Stomach smooth muscle (tissue), 2 donors: ENCODE data around the gene ART4.

ENCODE experiments used
- H3K27ac ChIP-seq: one replicate; pipeline ENCODE4 v1.7.0; 2013; ENCODE audit warnings: mild to moderate bottlenecking, low read length, inconsistent platforms
- H3K27me3 ChIP-seq, 2 donors: one replicate each; pipeline ENCODE4 v1.7.0; 2013; ENCODE audit warnings: low read length in 2 of 2; ENCODE audit not compliant: insufficient read depth in 2 of 2, control insufficient read depth in 1 of 2
- H3K36me3 ChIP-seq, 2 donors: one replicate each; pipeline ENCODE4 v1.7.0; 2013; ENCODE audit warnings: low read length in 2 of 2; ENCODE audit not compliant: control insufficient read depth in 2 of 2, insufficient read depth in 2 of 2
- H3K4me1 ChIP-seq: one replicate; pipeline ENCODE4 v1.7.0; 2013; ENCODE audit warnings: low read length; ENCODE audit not compliant: control insufficient read depth, insufficient read depth
- H3K4me3 ChIP-seq, 2 donors: one replicate each; pipeline ENCODE4 v1.7.0; 2013; ENCODE audit warnings: low read length in 2 of 2
- H3K9ac ChIP-seq, 2 donors: one replicate each; pipeline ENCODE4 v1.7.0; 2013; ENCODE audit warnings: low read length in 2 of 2, mild to moderate bottlenecking in 1 of 2
- H3K9me3 ChIP-seq, 2 donors: one replicate each; pipeline ENCODE4 v1.7.0; 2013; ENCODE audit warnings: low read length in 2 of 2; ENCODE audit not compliant: control insufficient read depth in 2 of 2
- donor health status: healthy.
- donor health status: Pancreatic carcinoma.

ART4 gene

DNA sequence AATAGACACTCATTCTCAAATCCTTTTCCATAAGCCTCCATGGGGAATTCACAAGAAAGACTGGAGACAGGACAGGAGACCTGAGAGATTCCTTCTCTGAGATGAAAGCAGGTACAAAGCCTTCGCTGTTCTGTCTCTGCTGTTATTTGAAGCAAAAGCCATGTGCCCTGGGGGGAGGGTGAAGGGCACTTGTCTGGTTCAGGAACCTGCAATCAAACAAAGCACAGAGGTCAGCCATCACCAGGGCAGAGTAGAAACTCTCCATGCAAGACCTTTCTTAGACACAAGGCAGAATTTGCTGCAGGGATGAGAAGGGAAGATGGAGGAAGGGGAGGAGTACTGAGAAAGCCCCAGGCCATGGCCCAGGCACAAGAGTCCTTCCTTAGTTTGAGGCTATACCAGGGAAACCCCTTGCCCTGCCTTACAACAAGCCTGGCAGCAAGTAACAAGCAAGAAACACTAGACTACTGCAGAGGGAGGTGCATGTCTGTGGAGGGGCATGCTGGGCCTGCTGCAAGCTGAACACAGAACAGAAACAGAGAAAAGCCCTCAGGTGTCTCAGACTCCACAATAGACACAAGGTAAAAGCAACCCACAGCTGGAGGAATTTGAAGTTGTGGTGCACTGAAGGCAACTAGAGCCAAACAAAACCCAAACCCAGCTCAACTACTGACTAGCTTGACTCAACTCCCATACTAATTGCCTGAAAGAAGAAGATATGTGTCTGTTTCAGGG lies 7.8 kb upstream of the ART4 start:
- Histone ChIP-seq H3K27me3 (no peaks in the 10 kb centered on the region), H3K9me3 (no peaks in the 10 kb centered on the region), H3K27ac (no peak overlapping the region), H3K36me3 (no peaks in the 10 kb centered on the region), H3K9ac (no peak overlapping the region), H3K4me3 (no peak overlapping the region), H3K4me1 (no peaks in the 10 kb centered on the region)

- Histone ChIP-seq H3K4me3 (no peak overlapping the region), H3K27ac (no peak overlapping the region)
Measured at GRCh38 chr12:14849661-14850060, 6.3 kb upstream of the ART4 start.

DNA sequence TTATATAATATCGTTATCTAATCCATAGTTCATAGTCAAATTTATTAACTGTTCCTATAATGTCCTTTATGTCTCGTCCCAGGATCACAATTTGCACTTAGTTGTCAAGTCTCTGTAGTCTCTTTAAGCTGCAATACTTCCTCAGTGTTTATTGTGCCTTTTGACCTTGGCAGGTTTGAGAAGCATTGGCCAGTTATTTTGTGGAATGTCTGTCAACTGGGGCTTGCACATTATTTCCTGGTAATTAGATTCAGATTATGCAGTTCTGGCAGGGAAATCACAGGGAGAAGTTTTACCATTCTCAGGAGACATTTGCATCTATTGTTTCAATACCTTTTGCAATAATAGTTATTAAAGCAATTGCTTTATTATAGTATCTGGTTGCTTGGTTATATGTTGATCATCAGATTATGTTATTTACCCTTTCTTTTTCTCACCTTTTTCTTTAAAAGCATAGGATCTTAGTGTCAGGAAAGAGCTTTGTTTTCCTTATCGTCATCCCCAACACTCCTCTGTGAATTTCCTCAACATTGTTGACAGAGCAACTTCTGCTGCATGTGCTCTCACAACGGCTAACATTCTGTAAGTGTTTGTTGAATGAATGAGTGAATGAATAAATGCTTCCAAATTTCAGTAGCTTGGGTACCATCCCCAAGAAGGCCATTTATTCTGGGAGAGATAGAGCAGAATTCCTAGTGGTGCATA lies 3.7 kb upstream of the ART4 start:
- no peaks in the 10 kb centered on the region for H3K36me3 ChIP-seq
- H3K4me1 ChIP-seq = no peaks in the 10 kb centered on the region
- H3K9me3 ChIP-seq = no peaks in the 10 kb centered on the region
- H3K4me3 ChIP-seq = no peak overlapping the region
- H3K27ac ChIP-seq = no peak overlapping the region
- no peak overlapping the region for H3K9ac ChIP-seq
- H3K27me3 ChIP-seq = no peaks in the 10 kb centered on the region

More at GRCh38 chr12:14849661-14850060, 6.3 kb upstream of the ART4 start:
- no peaks in the 10 kb centered on the region for H3K27me3 ChIP-seq
- H3K36me3 ChIP-seq = no peaks in the 10 kb centered on the region
- H3K9me3 ChIP-seq = no peaks in the 10 kb centered on the region
- no peak overlapping the region for H3K9ac ChIP-seq
- no peaks in the 10 kb centered on the region for H3K4me1 ChIP-seq

GRCh38 chr12:14846042-14846587 lies 2.8 kb upstream of the ART4 start:
- no peaks in the 10 kb centered on the region for H3K9me3 ChIP-seq
- H3K27me3 ChIP-seq = no peaks in the 10 kb centered on the region
- H3K4me3 ChIP-seq = no peak overlapping the region
- no peak overlapping the region for H3K27ac ChIP-seq
- H3K4me1 ChIP-seq = peaks cover 5% of the 10 kb centered on the region
- no peak overlapping the region for H3K9ac ChIP-seq
- no peaks in the 10 kb centered on the region for H3K36me3 ChIP-seq

DNA sequence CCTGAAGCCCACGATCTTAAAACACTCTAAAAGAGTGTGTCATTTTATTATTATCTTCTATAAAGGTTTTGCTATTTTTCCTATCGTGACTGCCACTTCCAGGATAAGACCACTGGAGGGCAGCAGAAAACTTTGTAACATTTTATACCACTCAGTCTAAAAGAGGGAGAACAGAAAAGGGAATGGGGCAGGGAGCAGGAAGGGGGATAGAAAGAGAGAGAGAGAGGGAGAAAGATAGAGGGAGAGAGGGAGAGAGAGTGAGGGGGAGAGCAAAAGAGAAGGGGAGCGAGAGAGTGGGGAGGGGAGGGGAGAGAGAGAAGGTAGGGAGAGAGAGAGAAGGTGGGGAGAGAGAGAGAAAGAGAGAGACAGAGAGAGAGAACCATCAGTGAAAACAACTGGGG lies 2.0 kb upstream of the ART4 start:
- no peaks in the 10 kb centered on the region for H3K27me3 ChIP-seq
- peaks cover 5% of the 10 kb centered on the region for H3K4me1 ChIP-seq
- no peaks in the 10 kb centered on the region for H3K36me3 ChIP-seq
- no peak overlapping the region for H3K4me3 ChIP-seq
- no peak overlapping the region for H3K9ac ChIP-seq
- no peaks in the 10 kb centered on the region for H3K9me3 ChIP-seq
- no peak overlapping the region for H3K27ac ChIP-seq

- Histone ChIP-seq H3K9me3 (no peaks in the 10 kb centered on the region), H3K4me3 (no peak overlapping the region), H3K27me3 (no peaks in the 10 kb centered on the region), H3K9ac (no peak overlapping the region), H3K27ac (no peak overlapping the region), H3K4me1 (peaks cover 5% of the 10 kb centered on the region), H3K36me3 (no peaks in the 10 kb centered on the region)
Measured at GRCh38 chr12:14844401-14844800, 1.1 kb upstream of the ART4 start.

- Histone ChIP-seq H3K9me3 (no peaks in the 10 kb centered on the region), H3K4me1 (peaks cover 5% of the 10 kb centered on the region), H3K27ac (no peak overlapping the region), H3K36me3 (no peaks in the 10 kb centered on the region), H3K27me3 (no peaks in the 10 kb centered on the region), H3K9ac (no peak overlapping the region), H3K4me3 (no peak overlapping the region)
Measured at GRCh38 chr12:14842315-14842714, 1.0 kb downstream of the ART4 start.

- Histone ChIP-seq H3K4me3 (peak overlapping the region in 1 of 2 donors; percentile 10), H3K27ac (no peak overlapping the region), H3K27me3 (no peaks in the 10 kb centered on the region), H3K9me3 (no peaks in the 10 kb centered on the region), H3K4me1 (peaks cover 5% of the 10 kb centered on the region), H3K9ac (no peak overlapping the region), H3K36me3 (no peaks in the 10 kb centered on the region)
Measured at GRCh38 chr12:14841761-14842160, 1.6 kb downstream of the ART4 start.

DNA sequence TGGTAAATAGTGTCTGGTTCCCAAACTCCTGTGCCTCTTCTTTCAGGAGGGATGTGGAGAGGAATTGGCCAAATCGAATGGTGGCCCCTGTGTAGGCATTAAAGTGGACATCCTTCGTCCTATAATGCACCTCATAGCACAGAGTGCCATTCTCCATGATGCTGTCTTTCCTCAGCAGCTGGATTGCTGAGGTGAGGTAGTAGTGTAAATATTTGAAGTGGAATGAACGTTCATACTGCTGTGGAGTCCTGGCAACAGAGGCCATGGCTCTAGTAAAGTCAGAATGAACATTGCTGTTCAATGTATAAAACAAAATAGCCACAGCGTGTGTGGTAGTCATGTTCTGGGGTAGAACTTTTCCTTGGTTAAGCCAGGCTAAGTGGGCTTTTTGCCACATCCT lies 2.7 kb downstream of the ART4 start:
- H3K9ac ChIP-seq = no peak overlapping the region
- no peaks in the 10 kb centered on the region for H3K27me3 ChIP-seq
- H3K36me3 ChIP-seq = no peaks in the 10 kb centered on the region
- H3K27ac ChIP-seq = no peak overlapping the region
- no peaks in the 10 kb centered on the region for H3K9me3 ChIP-seq
- H3K4me3 ChIP-seq = no peak overlapping the region
- peaks cover 5% of the 10 kb centered on the region for H3K4me1 ChIP-seq

GRCh38 chr12:14839262-14839661 lies 4.1 kb downstream of the ART4 start:
- no peaks in the 10 kb centered on the region for H3K36me3 ChIP-seq
- no peak overlapping the region for H3K4me3 ChIP-seq
- H3K9ac ChIP-seq = no peak overlapping the region
- H3K4me1 ChIP-seq = peaks cover 5% of the 10 kb centered on the region
- no peaks in the 10 kb centered on the region for H3K9me3 ChIP-seq
- no peaks in the 10 kb centered on the region for H3K27me3 ChIP-seq
- H3K27ac ChIP-seq = no peak overlapping the region
